Smooth muscle cell (in vitro differentiated cells): ENCODE measurements around the gene KY. TPM values are rescaled to one million over a fixed set of nuclear protein-coding genes. Genes with fewer than 3 reads are reported as not detected.

ENCODE experiments used
- DNase-seq: peaks from one replicate; lab custom pipeline; 2025; ENCODE audit not compliant: unreplicated experiment; lab: John Stamatoyannopoulos, UW
- H2AFZ ChIP-seq: fragments of 200-600 bp; sonication (generic); 2 replicates; pipeline ENCODE4 v1.6.0; 2016; ENCODE audit warnings: antibody characterized with exemption, low read depth, mild to moderate bottlenecking
- H3F3A ChIP-seq: fragments of 200-600 bp; sonication (generic); 2 replicates; pipeline ENCODE4 v1.6.0; 2017; ENCODE audit warnings: antibody characterized with exemption, low read depth
- H3K27ac ChIP-seq: fragments of 200-600 bp; sonication (generic); 2 replicates; pipeline ENCODE4 v1.5.1; 2016; ENCODE audit warnings: low read depth, mild to moderate bottlenecking
- H3K27me3 ChIP-seq: fragments of 200-600 bp; sonication (generic); 2 replicates; pipeline ENCODE4 v1.6.1; 2016; ENCODE audit warnings: low read depth, mild to moderate bottlenecking
- H3K36me3 ChIP-seq: fragments of 200-600 bp; sonication (generic); 2 replicates; pipeline ENCODE4 v1.5.1; 2016; ENCODE audit warnings: low read depth
- H3K4me1 ChIP-seq: fragments of 200-600 bp; sonication (generic); 2 replicates; pipeline ENCODE4 v1.5.1; 2016; ENCODE audit warnings: low read depth
- H3K4me2 ChIP-seq: fragments of 200-600 bp; sonication (generic); 2 replicates; pipeline ENCODE4 v1.6.0; 2016; ENCODE audit warnings: mild to moderate bottlenecking
- H3K4me3 ChIP-seq: fragments of 200-600 bp; sonication (generic); 2 replicates; pipeline ENCODE4 v1.5.1; 2016; ENCODE audit warnings: mild to moderate bottlenecking
- H3K79me2 ChIP-seq: fragments of 200-600 bp; sonication (generic); 2 replicates; pipeline ENCODE4 v1.6.0; 2016; ENCODE audit warnings: low read depth, mild to moderate bottlenecking
- H3K9ac ChIP-seq: fragments of 200-600 bp; sonication (generic); 2 replicates; pipeline ENCODE4 v1.6.0; 2016; ENCODE audit warnings: low read depth
- H3K9me3 ChIP-seq: fragments of 200-600 bp; sonication (generic); replicated peaks from 2 replicates; pipeline ENCODE4 v1.5.1; 2016; ENCODE audit warnings: low read depth
- H4K20me1 ChIP-seq: fragments of 200-600 bp; sonication (generic); 2 replicates; pipeline ENCODE4 v1.6.0; 2016; ENCODE audit warnings: low read depth
- WGBS: methylation state at CpG from one replicate; pipeline ENCODE4 v1.1.7; 2016; ENCODE audit warnings: low lambda C conversion rate; 5-methylcytosine and 5-hydroxymethylcytosine counted together
- polyA plus RNA-seq: library from polyadenylated mRNA; unstranded; fragments of >200 nt; fragmentation: Nextera tagmentation; extraction: Ambion mirVana; gene quantifications from 2 replicates; pipeline ENCODE4 v1.2.1, GENCODE V29; 2016
- total RNA-seq: library from RNA; depleted of rRNA; stranded (reverse); fragments of >200 nt; gene quantifications from 2 replicates; pipeline ENCODE4 v1.2.3, GENCODE V29; 2014
- TF ChIP-seq, protein P1 (sequence below): fragments of 200-600 bp; sonication (generic); IDR thresholded peaks from 2 replicates; pipeline ENCODE4 v1.5.1; 2017; ENCODE audit warnings: borderline replicate concordance, mild to moderate bottlenecking, antibody characterized with exemption; ENCODE audit not compliant: insufficient read depth, poor library complexity, severe bottlenecking

KY gene
- total and polyA plus RNA-seq, 2 experiments from 2014 or later: 0.07 to 0.09 TPM

DNA sequence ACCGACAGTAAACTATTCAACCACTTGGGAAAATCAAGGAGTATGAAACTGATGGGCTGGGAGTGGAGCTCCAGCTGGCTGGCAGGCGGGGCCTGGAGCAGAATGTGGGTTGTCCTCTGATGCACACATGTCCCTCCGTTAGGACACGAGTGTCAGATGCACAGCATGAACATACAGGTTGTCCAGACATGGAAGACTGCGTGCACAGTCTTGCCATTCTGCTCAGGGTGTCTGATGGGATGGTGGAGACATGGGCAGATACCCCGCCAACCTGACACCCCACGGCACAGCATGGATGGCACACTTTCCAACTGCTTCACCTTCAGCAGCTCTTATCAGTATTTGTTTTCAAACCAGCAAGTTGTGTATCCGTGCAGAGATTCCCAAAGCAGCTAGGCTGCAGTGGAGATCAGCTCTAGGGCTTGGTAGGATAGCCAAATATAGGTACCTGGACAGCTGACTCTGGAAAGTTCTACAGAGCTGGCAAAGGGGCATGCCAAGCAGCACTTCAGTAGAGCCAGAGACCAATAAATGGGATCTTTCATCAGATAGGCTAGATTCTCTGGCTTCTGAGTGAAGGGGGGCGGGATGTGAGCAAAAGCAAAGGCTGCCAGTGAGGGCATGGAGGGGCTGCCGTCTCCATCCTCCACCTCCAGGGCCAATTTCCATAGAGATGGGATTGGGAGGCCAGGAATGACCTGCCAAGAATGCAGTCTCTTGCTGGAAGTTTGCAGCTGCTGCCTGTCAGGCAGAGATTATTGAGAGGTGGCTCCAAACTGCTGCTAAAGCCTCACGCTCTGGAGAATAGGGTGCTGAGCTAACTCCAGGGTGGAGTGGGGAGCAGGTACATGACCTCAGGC, 47.2 kb upstream of the KY start:
- TF ChIP-seq, protein P1, sequence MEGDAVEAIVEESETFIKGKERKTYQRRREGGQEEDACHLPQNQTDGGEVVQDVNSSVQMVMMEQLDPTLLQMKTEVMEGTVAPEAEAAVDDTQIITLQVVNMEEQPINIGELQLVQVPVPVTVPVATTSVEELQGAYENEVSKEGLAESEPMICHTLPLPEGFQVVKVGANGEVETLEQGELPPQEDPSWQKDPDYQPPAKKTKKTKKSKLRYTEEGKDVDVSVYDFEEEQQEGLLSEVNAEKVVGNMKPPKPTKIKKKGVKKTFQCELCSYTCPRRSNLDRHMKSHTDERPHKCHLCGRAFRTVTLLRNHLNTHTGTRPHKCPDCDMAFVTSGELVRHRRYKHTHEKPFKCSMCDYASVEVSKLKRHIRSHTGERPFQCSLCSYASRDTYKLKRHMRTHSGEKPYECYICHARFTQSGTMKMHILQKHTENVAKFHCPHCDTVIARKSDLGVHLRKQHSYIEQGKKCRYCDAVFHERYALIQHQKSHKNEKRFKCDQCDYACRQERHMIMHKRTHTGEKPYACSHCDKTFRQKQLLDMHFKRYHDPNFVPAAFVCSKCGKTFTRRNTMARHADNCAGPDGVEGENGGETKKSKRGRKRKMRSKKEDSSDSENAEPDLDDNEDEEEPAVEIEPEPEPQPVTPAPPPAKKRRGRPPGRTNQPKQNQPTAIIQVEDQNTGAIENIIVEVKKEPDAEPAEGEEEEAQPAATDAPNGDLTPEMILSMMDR: no peak
- no peak overlapping the region for H3K4me3 ChIP-seq
- no peaks in the 10 kb centered on the region for H3F3A ChIP-seq
- H3K27ac ChIP-seq: no peak overlapping the region
- H3K27me3 ChIP-seq: no peaks in the 10 kb centered on the region
- H3K9me3 ChIP-seq: no peaks in the 10 kb centered on the region
- no peak overlapping the region for H2AFZ ChIP-seq
- H3K79me2 ChIP-seq: no peaks in the 10 kb centered on the region
- no peaks in the 10 kb centered on the region for H4K20me1 ChIP-seq
- DNase-seq: no peak
- peaks cover 10% of the 10 kb centered on the region for H3K4me1 ChIP-seq
- no peaks in the 10 kb centered on the region for H3K36me3 ChIP-seq
- 90% methylated on average over 11 of the region's 11 CpGs for WGBS
- no peak overlapping the region for H3K4me2 ChIP-seq
- no peak overlapping the region for H3K9ac ChIP-seq

DNA sequence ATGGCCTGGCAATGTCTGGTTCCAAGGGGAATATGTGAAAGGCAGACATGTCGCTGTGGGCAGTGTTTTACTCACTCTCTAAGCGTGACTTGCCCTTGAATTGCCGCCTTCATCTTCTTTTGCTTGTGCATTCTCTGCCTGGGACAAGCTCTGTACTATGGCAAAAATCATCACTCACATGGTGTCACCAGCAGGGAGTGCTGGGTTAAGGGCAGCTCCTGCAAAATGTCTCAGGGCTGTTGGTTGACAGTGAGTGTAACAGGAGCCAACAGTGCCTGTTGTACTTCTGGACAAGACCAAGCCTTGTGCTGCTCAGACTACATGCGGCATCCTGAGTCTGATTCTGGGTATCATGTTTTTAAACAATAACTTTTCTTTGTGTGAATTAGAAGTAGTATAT, 45.3 kb upstream of the KY start:
- no peak overlapping the region for H2AFZ ChIP-seq
- no peaks in the 10 kb centered on the region for H3K79me2 ChIP-seq
- H3K27ac ChIP-seq: no peak overlapping the region
- H3K9me3 ChIP-seq: no peaks in the 10 kb centered on the region
- H3K4me2 ChIP-seq: no peak overlapping the region
- no peaks in the 10 kb centered on the region for H3F3A ChIP-seq
- 94% methylated on average over 4 of the region's 4 CpGs for WGBS
- no peaks in the 10 kb centered on the region for H3K36me3 ChIP-seq
- H3K4me1 ChIP-seq: peaks cover 10% of the 10 kb centered on the region
- DNase-seq: no peak
- H3K9ac ChIP-seq: no peak overlapping the region
- no peak overlapping the region for H3K4me3 ChIP-seq
- H4K20me1 ChIP-seq: no peaks in the 10 kb centered on the region
- no peaks in the 10 kb centered on the region for H3K27me3 ChIP-seq
- TF ChIP-seq, protein P1: no peak

DNA sequence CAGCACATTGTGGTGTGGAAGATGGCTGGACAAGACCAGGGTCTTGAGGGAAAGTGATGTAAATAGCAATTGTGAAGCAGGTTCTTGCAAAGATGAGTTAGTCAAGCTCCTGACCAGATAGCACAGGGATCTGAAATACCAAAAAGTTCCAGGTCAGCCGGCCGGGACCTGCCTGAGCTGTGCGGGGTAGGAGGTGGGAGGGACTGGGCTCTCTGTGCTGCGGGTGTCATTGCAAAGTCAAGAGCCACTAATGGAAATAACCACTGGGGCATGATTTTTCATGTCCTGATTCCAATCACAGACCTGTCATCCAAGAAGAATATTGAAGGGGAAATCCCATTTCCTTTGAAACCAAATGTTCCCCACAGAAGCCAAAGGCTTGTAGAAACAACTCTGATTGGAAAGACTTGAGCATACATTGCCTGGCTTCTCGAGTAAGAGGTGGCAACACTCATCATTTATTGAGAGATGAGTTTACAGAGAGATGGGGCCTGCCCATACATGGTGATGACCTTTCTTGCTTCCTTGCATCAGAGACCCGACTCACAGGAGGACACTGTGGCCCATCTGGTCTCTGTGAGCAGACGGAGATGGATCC, 44.2 kb upstream of the KY start:
- H4K20me1 ChIP-seq: no peaks in the 10 kb centered on the region
- no peak overlapping the region for H3K27ac ChIP-seq
- no peaks in the 10 kb centered on the region for H3K27me3 ChIP-seq
- H3K36me3 ChIP-seq: no peaks in the 10 kb centered on the region
- H3K4me2 ChIP-seq: no peak overlapping the region
- no peak overlapping the region for H3K4me3 ChIP-seq
- 75% methylated on average over 7 of the region's 7 CpGs for WGBS
- no peak overlapping the region for H2AFZ ChIP-seq
- H3K9me3 ChIP-seq: no peaks in the 10 kb centered on the region
- H3K79me2 ChIP-seq: no peaks in the 10 kb centered on the region
- H3K4me1 ChIP-seq: peaks cover 10% of the 10 kb centered on the region
- no peaks in the 10 kb centered on the region for H3F3A ChIP-seq
- TF ChIP-seq, protein P1: no peak
- no peak for DNase-seq
- no peak overlapping the region for H3K9ac ChIP-seq
